WTC11 (cell line): ENCODE measurements around the gene LMO1. TPM values are rescaled to one million over a fixed set of nuclear protein-coding genes. Genes with fewer than 3 reads are reported as not detected.

ENCODE experiments used
- ATAC-seq: fragments of 200-7000 bp; cut with Tn5 transposase; 2 replicates; pipeline ENCODE4 v1.10.0; 2021; ENCODE audit warnings: mild to moderate bottlenecking, moderate library complexity
- CTCF ChIA-PET: fragments of 300-600 bp; sonication (Branson Sonifier 250); formaldehyde crosslinking; loops from one replicate; lab custom pipeline; 2021; ENCODE audit warnings: antibody characterized with exemption; lab: Charles Lee
- POLR2A ChIA-PET: fragments of 350-600 bp; sonication (Branson Sonifier 250); formaldehyde crosslinking; loops from one replicate; lab custom pipeline; 2021; ENCODE audit warnings: antibody characterized with exemption; lab: Charles Lee
- DNase-seq: peaks from one replicate; pipeline ENCODE4 v3.0.0; 2021; ENCODE audit warnings: low spot score
- H3K27ac Mint-ChIP-seq: 2 replicates; pipeline ENCODE4 v1.8.0; 2021; ENCODE audit warnings: mixed read lengths
- H3K27me3 Mint-ChIP-seq: 2 replicates; pipeline ENCODE4 v1.8.0; 2021; ENCODE audit warnings: low read depth, mild to moderate bottlenecking, moderate library complexity, mixed read lengths
- H3K36me3 Mint-ChIP-seq: 2 replicates; pipeline ENCODE4 v1.8.0; 2021; ENCODE audit warnings: mixed read lengths
- H3K4me1 Mint-ChIP-seq: 2 replicates; pipeline ENCODE4 v1.8.0; 2022; ENCODE audit warnings: mixed read lengths
- H3K4me3 Mint-ChIP-seq: 2 replicates; pipeline ENCODE4 v1.8.0; 2021; ENCODE audit warnings: mild to moderate bottlenecking, moderate library complexity, mixed read lengths
- H3K9me3 Mint-ChIP-seq: 2 replicates; pipeline ENCODE4 v1.8.0; 2021; ENCODE audit warnings: mixed read lengths
- E2F5 ChIP-seq: sonication (generic); formaldehyde crosslinking; IDR thresholded peaks from 2 replicates; pipeline ENCODE4 v1.8.1; 2022; ENCODE audit warnings: mild to moderate bottlenecking, moderate library complexity, missing genetic modification reagents
- FOXP4 ChIP-seq: sonication (generic); formaldehyde crosslinking; IDR thresholded peaks from 2 replicates; pipeline ENCODE4 v1.8.0; 2022; ENCODE audit warnings: mild to moderate bottlenecking, missing genetic modification reagents
- GRHL2 ChIP-seq: fragments of 250-450 bp; sonication (Bioruptor Pico); IDR thresholded peaks from 2 replicates; pipeline ENCODE4 v1.8.0; 2022; ENCODE audit warnings: mild to moderate bottlenecking, moderate library complexity; ENCODE audit not compliant: insufficient replicate concordance, severe bottlenecking
- NFATC4 ChIP-seq: fragments of 250-450 bp; sonication (Bioruptor Pico); IDR thresholded peaks from 2 replicates; pipeline ENCODE4 v1.9.0; 2021; ENCODE audit warnings: mild to moderate bottlenecking
- NR2C2 ChIP-seq: sonication (generic); formaldehyde crosslinking; IDR thresholded peaks from 2 replicates; pipeline ENCODE4 v1.8.0; 2022; ENCODE audit warnings: mild to moderate bottlenecking, missing genetic modification reagents
- PRDM15 ChIP-seq: sonication (generic); formaldehyde crosslinking; IDR thresholded peaks from 2 replicates; pipeline ENCODE4 v1.8.0; 2022; ENCODE audit warnings: missing genetic modification reagents
- SP1 ChIP-seq: sonication (generic); formaldehyde crosslinking; conservative IDR thresholded peaks from 2 replicates; pipeline ENCODE4 v1.8.1; 2022; ENCODE audit warnings: missing genetic modification reagents
- TP53 ChIP-seq: sonication (generic); formaldehyde crosslinking; IDR thresholded peaks from 2 replicates; pipeline ENCODE4 v1.8.1; 2023; ENCODE audit warnings: mild to moderate bottlenecking, missing genetic modification reagents
- USF2 ChIP-seq: sonication (generic); formaldehyde crosslinking; IDR thresholded peaks from 2 replicates; pipeline ENCODE4 v1.8.1; 2023; ENCODE audit warnings: mild to moderate bottlenecking, missing genetic modification reagents, moderate library complexity
- ZBTB21 ChIP-seq: sonication (generic); formaldehyde crosslinking; IDR thresholded peaks from 2 replicates; pipeline ENCODE4 v1.8.1; 2023; ENCODE audit warnings: mild to moderate bottlenecking, missing genetic modification reagents, borderline replicate concordance
- ZNF121 ChIP-seq: sonication (generic); formaldehyde crosslinking; IDR thresholded peaks from 2 replicates; pipeline ENCODE4 v1.8.0; 2023; ENCODE audit warnings: missing genetic modification reagents
- ZNF396 ChIP-seq: fragments of 250-450 bp; sonication (Bioruptor Pico); IDR thresholded peaks from 2 replicates; pipeline ENCODE4 v1.8.0; 2021; ENCODE audit warnings: mild to moderate bottlenecking, moderate library complexity, borderline replicate concordance
- total RNA-seq: library from RNA; stranded (reverse); gene quantifications from 3 replicates; pipeline ENCODE4 v1.2.3, GENCODE V29; 2021
- TF ChIP-seq, protein P1 (sequence below): sonication (generic); formaldehyde crosslinking; IDR thresholded peaks from 2 replicates; pipeline ENCODE4 v1.8.1; 2023; ENCODE audit warnings: mild to moderate bottlenecking, moderate library complexity, missing genetic modification reagents
- TF ChIP-seq, protein P2 (sequence below): sonication (generic); formaldehyde crosslinking; IDR thresholded peaks from 2 replicates; pipeline ENCODE4 v1.8.0; 2023; ENCODE audit warnings: mild to moderate bottlenecking, missing genetic modification reagents
- TF ChIP-seq, protein P3 (sequence below): fragments of 200-600 bp; IDR thresholded peaks from 2 replicates; pipeline ENCODE4 v1.8.0; 2022; ENCODE audit warnings: antibody characterized with exemption

The LMO1 gene
- total RNA-seq, 1 experiment from 2014 or later, result 0.44 TPM

DNA sequence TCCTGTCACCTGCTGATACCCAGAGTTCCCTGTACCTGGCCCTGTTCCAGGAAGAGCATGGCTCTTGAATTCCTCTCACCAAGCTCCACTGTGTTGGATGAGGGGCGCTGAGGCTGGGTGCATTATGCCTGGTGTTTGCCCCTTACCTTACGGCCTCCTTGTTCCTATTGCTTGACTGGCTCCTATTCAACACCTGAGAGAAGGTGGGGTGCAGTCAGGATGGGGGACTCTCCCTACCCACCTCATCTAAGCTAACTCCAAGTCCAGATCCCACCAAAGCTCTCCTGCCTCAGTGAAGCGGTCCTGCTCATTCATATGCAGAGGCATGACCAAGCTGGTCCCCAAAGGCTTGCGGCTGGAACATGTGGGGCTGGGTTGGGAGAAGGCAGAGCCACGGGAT lies 59.1 kb downstream of the LMO1 start (continued):
- no peak for TF ChIP-seq SP1
- TF ChIP-seq FOXP4, result no peak

DNA sequence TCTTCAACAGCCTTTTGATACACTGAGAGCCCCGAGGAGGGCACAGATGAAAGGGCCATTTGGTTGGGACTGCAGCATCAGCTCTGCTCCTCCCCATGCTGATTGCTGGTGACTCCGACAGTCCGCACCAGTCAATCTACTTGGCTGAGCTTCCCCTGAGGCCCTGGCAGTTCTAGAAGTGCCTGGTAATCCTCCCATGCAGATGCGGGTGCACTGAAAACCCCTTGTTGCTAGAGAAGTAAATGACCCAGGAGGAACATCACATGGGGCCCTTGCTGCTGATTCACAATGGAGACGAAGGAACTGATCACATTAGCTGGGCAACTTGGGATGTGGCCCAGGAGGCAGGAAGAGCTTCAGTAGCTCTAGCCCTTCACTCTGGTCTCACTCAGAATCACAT lies 59.7 kb downstream of the LMO1 start:
- no peak overlapping the region for H3K4me3 Mint-ChIP-seq
- TF ChIP-seq, protein P1, sequence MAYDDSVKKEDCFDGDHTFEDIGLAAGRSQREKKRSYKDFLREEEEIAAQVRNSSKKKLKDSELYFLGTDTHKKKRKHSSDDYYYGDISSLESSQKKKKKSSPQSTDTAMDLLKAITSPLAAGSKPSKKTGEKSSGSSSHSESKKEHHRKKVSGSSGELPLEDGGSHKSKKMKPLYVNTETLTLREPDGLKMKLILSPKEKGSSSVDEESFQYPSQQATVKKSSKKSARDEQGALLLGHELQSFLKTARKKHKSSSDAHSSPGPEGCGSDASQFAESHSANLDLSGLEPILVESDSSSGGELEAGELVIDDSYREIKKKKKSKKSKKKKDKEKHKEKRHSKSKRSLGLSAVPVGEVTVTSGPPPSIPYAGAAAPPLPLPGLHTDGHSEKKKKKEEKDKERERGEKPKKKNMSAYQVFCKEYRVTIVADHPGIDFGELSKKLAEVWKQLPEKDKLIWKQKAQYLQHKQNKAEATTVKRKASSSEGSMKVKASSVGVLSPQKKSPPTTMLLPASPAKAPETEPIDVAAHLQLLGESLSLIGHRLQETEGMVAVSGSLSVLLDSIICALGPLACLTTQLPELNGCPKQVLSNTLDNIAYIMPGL, result no peak
- TF ChIP-seq GRHL2 (CRISPR knock-in tag) (no peak), NR2C2 (CRISPR knock-in tag) (no peak), PRDM15 (CRISPR knock-in tag) (no peak), ZNF396 (CRISPR knock-in tag) (no peak), USF2 (CRISPR knock-in tag) (no peak), TP53 (CRISPR knock-in tag) (no peak), NFATC4 (CRISPR knock-in tag) (no peak)
- TF ChIP-seq, protein P2, sequence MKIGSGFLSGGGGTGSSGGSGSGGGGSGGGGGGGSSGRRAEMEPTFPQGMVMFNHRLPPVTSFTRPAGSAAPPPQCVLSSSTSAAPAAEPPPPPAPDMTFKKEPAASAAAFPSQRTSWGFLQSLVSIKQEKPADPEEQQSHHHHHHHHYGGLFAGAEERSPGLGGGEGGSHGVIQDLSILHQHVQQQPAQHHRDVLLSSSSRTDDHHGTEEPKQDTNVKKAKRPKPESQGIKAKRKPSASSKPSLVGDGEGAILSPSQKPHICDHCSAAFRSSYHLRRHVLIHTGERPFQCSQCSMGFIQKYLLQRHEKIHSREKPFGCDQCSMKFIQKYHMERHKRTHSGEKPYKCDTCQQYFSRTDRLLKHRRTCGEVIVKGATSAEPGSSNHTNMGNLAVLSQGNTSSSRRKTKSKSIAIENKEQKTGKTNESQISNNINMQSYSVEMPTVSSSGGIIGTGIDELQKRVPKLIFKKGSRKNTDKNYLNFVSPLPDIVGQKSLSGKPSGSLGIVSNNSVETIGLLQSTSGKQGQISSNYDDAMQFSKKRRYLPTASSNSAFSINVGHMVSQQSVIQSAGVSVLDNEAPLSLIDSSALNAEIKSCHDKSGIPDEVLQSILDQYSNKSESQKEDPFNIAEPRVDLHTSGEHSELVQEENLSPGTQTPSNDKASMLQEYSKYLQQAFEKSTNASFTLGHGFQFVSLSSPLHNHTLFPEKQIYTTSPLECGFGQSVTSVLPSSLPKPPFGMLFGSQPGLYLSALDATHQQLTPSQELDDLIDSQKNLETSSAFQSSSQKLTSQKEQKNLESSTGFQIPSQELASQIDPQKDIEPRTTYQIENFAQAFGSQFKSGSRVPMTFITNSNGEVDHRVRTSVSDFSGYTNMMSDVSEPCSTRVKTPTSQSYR, result no peak
- no peaks in the 10 kb centered on the region for H3K36me3 Mint-ChIP-seq
- DNase-seq, result no peak
- ATAC-seq, result no peak
- peaks cover 22% of the 10 kb centered on the region for H3K4me1 Mint-ChIP-seq
- H3K9me3 Mint-ChIP-seq, result no peaks in the 10 kb centered on the region
- no peak overlapping the region for H3K27ac Mint-ChIP-seq
- CTCF ChIA-PET, result interaction anchor here (4.8 kb wide), 1 partner anchor 11 kb away, joined by 27 read pairs; no protein-coding TSS in a partner anchor
- POLR2A ChIA-PET, result no interaction called here
- peaks cover 5% of the 10 kb centered on the region; the same call in 1 of the 2 replicates for H3K27me3 Mint-ChIP-seq

DNA sequence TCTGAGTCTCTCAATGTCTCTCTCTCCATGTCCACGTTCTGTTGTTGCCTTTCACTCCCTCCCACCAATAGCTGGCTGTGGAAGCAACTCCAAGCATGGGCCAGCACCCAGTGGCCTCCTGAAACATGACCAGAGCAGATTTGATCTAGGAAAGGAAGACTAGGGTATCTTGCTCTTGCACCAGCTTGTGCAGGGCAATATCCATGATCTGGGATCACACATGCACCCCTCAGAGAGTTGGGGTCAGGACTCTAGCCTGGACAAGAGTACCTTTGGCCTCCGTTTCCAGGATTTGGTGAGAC lies 60.3 kb downstream of the LMO1 start:
- H3K4me3 Mint-ChIP-seq, result no peak overlapping the region
- POLR2A ChIA-PET, result no interaction called here
- no peak overlapping the region for H3K27ac Mint-ChIP-seq
- CTCF ChIA-PET, result interaction anchor here (2.0 to 2.4 kb wide), 2 partner anchors 10 to 17 kb away, joined by 5 to 19 read pairs; no protein-coding TSS in a partner anchor
- ATAC-seq (no peak), DNase-seq (no peak)
- peaks cover 12% of the 10 kb centered on the region for H3K27me3 Mint-ChIP-seq
- no peaks in the 10 kb centered on the region for H3K36me3 Mint-ChIP-seq
- peaks cover 22% of the 10 kb centered on the region for H3K4me1 Mint-ChIP-seq
- no peaks in the 10 kb centered on the region for H3K9me3 Mint-ChIP-seq
- TF ChIP-seq USF2 (CRISPR knock-in tag) (no peak), ZBTB21 (CRISPR knock-in tag) (no peak), FOXP4 (no peak), SP1 (no peak), ZNF121 (CRISPR knock-in tag) (no peak), NFATC4 (CRISPR knock-in tag) (no peak), E2F5 (CRISPR knock-in tag) (no peak)
- TF ChIP-seq, protein P3, sequence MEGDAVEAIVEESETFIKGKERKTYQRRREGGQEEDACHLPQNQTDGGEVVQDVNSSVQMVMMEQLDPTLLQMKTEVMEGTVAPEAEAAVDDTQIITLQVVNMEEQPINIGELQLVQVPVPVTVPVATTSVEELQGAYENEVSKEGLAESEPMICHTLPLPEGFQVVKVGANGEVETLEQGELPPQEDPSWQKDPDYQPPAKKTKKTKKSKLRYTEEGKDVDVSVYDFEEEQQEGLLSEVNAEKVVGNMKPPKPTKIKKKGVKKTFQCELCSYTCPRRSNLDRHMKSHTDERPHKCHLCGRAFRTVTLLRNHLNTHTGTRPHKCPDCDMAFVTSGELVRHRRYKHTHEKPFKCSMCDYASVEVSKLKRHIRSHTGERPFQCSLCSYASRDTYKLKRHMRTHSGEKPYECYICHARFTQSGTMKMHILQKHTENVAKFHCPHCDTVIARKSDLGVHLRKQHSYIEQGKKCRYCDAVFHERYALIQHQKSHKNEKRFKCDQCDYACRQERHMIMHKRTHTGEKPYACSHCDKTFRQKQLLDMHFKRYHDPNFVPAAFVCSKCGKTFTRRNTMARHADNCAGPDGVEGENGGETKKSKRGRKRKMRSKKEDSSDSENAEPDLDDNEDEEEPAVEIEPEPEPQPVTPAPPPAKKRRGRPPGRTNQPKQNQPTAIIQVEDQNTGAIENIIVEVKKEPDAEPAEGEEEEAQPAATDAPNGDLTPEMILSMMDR, result no peak
